Choroid plexus epithelial cell (primary cell): ENCODE measurements around the gene PDK3.

ENCODE experiments used
- DNase-seq: peaks from one replicate; pipeline ENCODE4 v3.0.0-alpha.2; 2010; ENCODE audit warnings: low read depth
- H3K4me3 ChIP-seq: 2 replicates; pipeline ENCODE4 v1.5.1; 2011; ENCODE audit warnings: low read depth, mild to moderate bottlenecking, control low read depth, low read length, moderate library complexity
- CTCF ChIP-seq: conservative IDR thresholded peaks from 2 replicates; pipeline ENCODE4 v1.5.1; 2011; ENCODE audit warnings: low read depth, mild to moderate bottlenecking, control low read depth, inconsistent platforms, low read length, moderate library complexity

Gene PDK3

GRCh38 chrX:24463077-24463476 is 2.0 kb upstream of the PDK3 start:
- TF ChIP-seq CTCF, result no peak
- no peak overlapping the region for H3K4me3 ChIP-seq
- no peak for DNase-seq

GRCh38 chrX:24464498-24464835 is 619 bp upstream of the PDK3 start:
- no peak for DNase-seq
- no peak for TF ChIP-seq CTCF
- peak overlapping the region; percentile 63 for H3K4me3 ChIP-seq

- H3K4me3 ChIP-seq, result peak overlapping the region; percentile 63
- DNase-seq, result no peak
- no peak for TF ChIP-seq CTCF
Observed at GRCh38 chrX:24465532-24465865, 413 bp downstream of the PDK3 start.

- no peak for DNase-seq
- TF ChIP-seq CTCF, result no peak
- no peak overlapping the region for H3K4me3 ChIP-seq
Observed at GRCh38 chrX:24466025-24466424, 939 bp downstream of the PDK3 start.

GRCh38 chrX:24468245-24468644 is 3.2 kb downstream of the PDK3 start:
- no peak overlapping the region for H3K4me3 ChIP-seq
- TF ChIP-seq CTCF, result no peak
- no peak for DNase-seq

GRCh38 chrX:24471808-24472207 is 6.7 kb downstream of the PDK3 start:
- no peak for TF ChIP-seq CTCF
- no peak for DNase-seq
- H3K4me3 ChIP-seq, result no peak overlapping the region

- no peak for TF ChIP-seq CTCF
- DNase-seq, result no peak
- no peak overlapping the region for H3K4me3 ChIP-seq
Observed at GRCh38 chrX:24475480-24475879, 10.4 kb downstream of the PDK3 start.
